SK-N-SH treated with all-trans-retinoic acid at 6 μM for 48 hours (cell line): Measurements from ENCODE around the gene DCC.

Experiments used
- BACH2 ChIP-seq: fragments of 250-450 bp; sonication (Bioruptor Pico); IDR thresholded peaks from 2 replicates; pipeline ENCODE4 v1.9.0; 2021; ENCODE audit warnings: mild to moderate bottlenecking, borderline replicate concordance
- ESRRG ChIP-seq: fragments of 250-450 bp; sonication (Bioruptor Pico); IDR thresholded peaks from 2 replicates; pipeline ENCODE4 v1.6.1; 2021; ENCODE audit warnings: mild to moderate bottlenecking
- PATZ1 ChIP-seq: fragments of 250-450 bp; sonication (Bioruptor Pico); IDR thresholded peaks from 2 replicates; pipeline ENCODE4 v1.8.0; 2020; ENCODE audit warnings: mild to moderate bottlenecking, moderate library complexity, borderline replicate concordance
- TCF4 ChIP-seq: fragments of 250-450 bp; sonication (Bioruptor Pico); IDR thresholded peaks from 2 replicates; pipeline ENCODE4 v1.8.0; 2021; ENCODE audit warnings: mild to moderate bottlenecking, moderate library complexity, borderline replicate concordance
- ZNF565 ChIP-seq: fragments of 450-650 bp; formaldehyde crosslinking; conservative IDR thresholded peaks from 2 replicates; pipeline ENCODE4 v1.5.0; 2020; ENCODE audit warnings: low read depth, mild to moderate bottlenecking, moderate library complexity

- no peak for TF ChIP-seq PATZ1 (CRISPR knock-in tag)
- TF ChIP-seq BACH2 (CRISPR knock-in tag) = no peak
- no peak for TF ChIP-seq ZNF565 (CRISPR knock-in tag)
- TF ChIP-seq TCF4 (CRISPR knock-in tag) = no peak
- no peak for TF ChIP-seq ESRRG (CRISPR knock-in tag)
These were observed 338.0 kb downstream of the DCC start for GRCh38 chr18:52678034-52678433.
